Upper lobe of right lung (tissue), 1 donor: ENCODE results near the gene ABCA12. TPM values are rescaled to one million over a fixed set of nuclear protein-coding genes. Genes with fewer than 3 reads are reported as not detected.
"Not testable (repeated sequence)": the region's sequence is repeated elsewhere in the genome, so short reads cannot be mapped to it uniquely, and the experiment has no call there.

ENCODE experiments used
- ATAC-seq: fragments of 200-7000 bp; cut with Tn5 transposase; one replicate; pipeline ENCODE4 v1.9.1; 2020; ENCODE audit warnings: mild to moderate bottlenecking, moderate library complexity
- DNase-seq: peaks from one replicate; pipeline ENCODE4 v3.0.0-alpha.2; 2020
- H3K27ac ChIP-seq: fragments of 200-600 bp; one replicate; pipeline ENCODE4 v1.8.0; 2022
- H3K27me3 ChIP-seq: fragments of 200-600 bp; one replicate; pipeline ENCODE4 v1.8.0; 2022; ENCODE audit warnings: mild to moderate bottlenecking
- H3K36me3 ChIP-seq: fragments of 200-600 bp; one replicate; pipeline ENCODE4 v1.8.0; 2022
- H3K4me1 ChIP-seq: fragments of 200-600 bp; one replicate; pipeline ENCODE4 v1.8.0; 2022
- H3K4me3 ChIP-seq: fragments of 200-600 bp; one replicate; pipeline ENCODE4 v1.8.0; 2022; ENCODE audit warnings: mild to moderate bottlenecking
- H3K9me3 ChIP-seq: fragments of 200-600 bp; one replicate; pipeline ENCODE4 v1.8.0; 2022
- CTCF ChIP-seq: fragments of 200-600 bp; IDR thresholded peaks from one replicate; pipeline ENCODE4 v1.8.0; 2022; ENCODE audit warnings: antibody characterized with exemption
- intact Hi-C: fragments of 100-400 bp; cut with DNase I; formaldehyde crosslinking; loops from one replicate; pipeline ENCODE4 v1.11.0; 2022
- long read RNA-seq: library from polyadenylated mRNA; unstranded; transcript quantifications from one replicate; pipeline ENCODE4 v2.0.0, GENCODE V29; 2021
- total RNA-seq: library from RNA; stranded (reverse); fragmentation: NEBNext Ultra II Directional; extraction: Animal tissue kit (Norgen Biotek cat#: 25700); gene quantifications from one replicate; pipeline ENCODE4 v1.2.1, GENCODE V29; 2021
- donor health status: DM: no; HTN: yes; CAD: no; lungs with severe emphysema.

Gene ABCA12
- total RNA-seq, result 0.17 TPM
- long read RNA-seq, result 0 reads

GRCh38 chr2:215138479-215138878 is at the start of gene ABCA12:
TSS of gene ABCA12 (minus strand) at chr2:215138626. CDS start at chr2:215138208, 418 bp downstream.
- Histone ChIP-seq H3K4me3 (no peak within 1 kb of the TSS), H3K4me1 (no peaks in the 10 kb centered on the region), H3K27ac (no peak within 1 kb of the TSS), H3K9me3 (no peaks in the 10 kb centered on the region), H3K36me3 (no peaks in the 10 kb centered on the region), H3K27me3 (no peaks in the 10 kb centered on the region)
- TF ChIP-seq CTCF, result no peak
- DNase-seq, result no peak
- ATAC-seq, result no peak
- intact Hi-C loops, result no loop called here

GRCh38 chr2:215188078-215188477 is 49.7 kb upstream of the ABCA12 start:
- H3K4me1 ChIP-seq, result no peaks in the 10 kb centered on the region
- TF ChIP-seq CTCF, result no peak
- H3K4me3 ChIP-seq, result no peak overlapping the region
- no peaks in the 10 kb centered on the region for H3K9me3 ChIP-seq
- H3K36me3 ChIP-seq, result no peaks in the 10 kb centered on the region
- DNase-seq (no peak), ATAC-seq (no peak)
- no peak overlapping the region for H3K27ac ChIP-seq
- intact Hi-C loops, result no loop called here
- H3K27me3 ChIP-seq, result no peaks in the 10 kb centered on the region

GRCh38 chr2:215186021-215186420 is 47.6 kb upstream of the ABCA12 start:
- intact Hi-C loops, result no loop called here
- Histone ChIP-seq H3K9me3 (no peaks in the 10 kb centered on the region), H3K4me1 (no peaks in the 10 kb centered on the region), H3K27me3 (no peaks in the 10 kb centered on the region), H3K4me3 (no peak overlapping the region), H3K36me3 (no peaks in the 10 kb centered on the region), H3K27ac (no peak overlapping the region)
- no peak for DNase-seq
- ATAC-seq, result no peak
- no peak for TF ChIP-seq CTCF

GRCh38 chr2:215178121-215178520 is 39.7 kb upstream of the ABCA12 start:
- DNase-seq (no peak), ATAC-seq (no peak)
- no peak overlapping the region for H3K4me3 ChIP-seq
- H3K9me3 ChIP-seq, result no peaks in the 10 kb centered on the region
- H3K36me3 ChIP-seq, result no peaks in the 10 kb centered on the region
- no peak for TF ChIP-seq CTCF
- no peaks in the 10 kb centered on the region for H3K27me3 ChIP-seq
- no peaks in the 10 kb centered on the region for H3K4me1 ChIP-seq
- no peak overlapping the region for H3K27ac ChIP-seq
- intact Hi-C loops, result no loop called here

GRCh38 chr2:215171796-215172195 is 33.4 kb upstream of the ABCA12 start:
- H3K4me1 ChIP-seq, result peaks cover 9% of the 10 kb centered on the region
- no peak for TF ChIP-seq CTCF
- H3K36me3 ChIP-seq, result no peaks in the 10 kb centered on the region
- no peak for DNase-seq
- no peak for ATAC-seq
- no peaks in the 10 kb centered on the region for H3K9me3 ChIP-seq
- no peak overlapping the region for H3K4me3 ChIP-seq
- no peak overlapping the region for H3K27ac ChIP-seq
- no peaks in the 10 kb centered on the region for H3K27me3 ChIP-seq
- intact Hi-C loops, result no loop called here

GRCh38 chr2:215171151-215171550 is 32.7 kb upstream of the ABCA12 start:
- Histone ChIP-seq H3K27me3 (no peaks in the 10 kb centered on the region), H3K4me1 (peaks cover 9% of the 10 kb centered on the region), H3K9me3 (no peaks in the 10 kb centered on the region), H3K4me3 (peak overlapping the region; percentile 24), H3K27ac (no peak overlapping the region), H3K36me3 (no peaks in the 10 kb centered on the region)
- no peak for TF ChIP-seq CTCF
- DNase-seq, result no peak
- peak; percentile 32 for ATAC-seq
- intact Hi-C loops, result no loop called here

- H3K9me3 ChIP-seq, H3K27ac ChIP-seq, H3K4me1 ChIP-seq, H3K36me3 ChIP-seq, intact Hi-C loops, ATAC-seq, H3K4me3 ChIP-seq, H3K27me3 ChIP-seq, DNase-seq: not testable (repeated sequence)
Measured at GRCh38 chr2:215166505-215166904, 28.1 kb upstream of the ABCA12 start.

- DNase-seq, intact Hi-C loops, H3K27me3 ChIP-seq, H3K4me1 ChIP-seq, H3K27ac ChIP-seq, ATAC-seq, H3K9me3 ChIP-seq, H3K36me3 ChIP-seq, H3K4me3 ChIP-seq: not testable (repeated sequence)
Measured at GRCh38 chr2:215163319-215163718, 24.9 kb upstream of the ABCA12 start.
